GM21529 (cell line): ENCODE data around the gene RNF186.
"Not testable (repeated sequence)": the region's sequence is repeated elsewhere in the genome, so short reads cannot be mapped to it uniquely, and the experiment has no call there.

ENCODE experiments used
- ATAC-seq: cut with Tn5 transposase; IDR thresholded peaks from one replicate; pipeline ENCODE4 v1.9.1; 2021; ENCODE audit not compliant: unreplicated experiment

RNF186 gene

GRCh38 chr1:19797827-19798226 lies 17.3 kb downstream of the RNF186 start:
- ATAC-seq = no peak

DNA sequence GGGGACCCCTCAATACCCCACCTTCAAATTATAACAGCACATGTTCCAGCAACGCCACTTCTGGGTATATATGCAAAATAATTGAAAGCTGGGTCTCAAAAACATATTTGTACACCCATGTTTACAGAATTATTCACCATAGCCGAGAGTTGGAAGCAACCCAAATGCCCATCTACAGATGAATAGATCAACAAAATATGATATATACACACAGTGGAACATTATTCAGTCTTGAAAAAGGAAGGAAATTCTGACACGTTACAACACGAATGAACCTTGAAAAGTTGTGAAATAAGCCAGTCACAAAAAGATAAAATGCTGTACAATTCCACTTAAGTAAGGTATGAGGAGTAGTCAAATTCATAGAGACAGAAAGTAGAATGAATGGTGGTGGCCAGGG lies 20.5 kb downstream of the RNF186 start:
- ATAC-seq = no peak

DNA sequence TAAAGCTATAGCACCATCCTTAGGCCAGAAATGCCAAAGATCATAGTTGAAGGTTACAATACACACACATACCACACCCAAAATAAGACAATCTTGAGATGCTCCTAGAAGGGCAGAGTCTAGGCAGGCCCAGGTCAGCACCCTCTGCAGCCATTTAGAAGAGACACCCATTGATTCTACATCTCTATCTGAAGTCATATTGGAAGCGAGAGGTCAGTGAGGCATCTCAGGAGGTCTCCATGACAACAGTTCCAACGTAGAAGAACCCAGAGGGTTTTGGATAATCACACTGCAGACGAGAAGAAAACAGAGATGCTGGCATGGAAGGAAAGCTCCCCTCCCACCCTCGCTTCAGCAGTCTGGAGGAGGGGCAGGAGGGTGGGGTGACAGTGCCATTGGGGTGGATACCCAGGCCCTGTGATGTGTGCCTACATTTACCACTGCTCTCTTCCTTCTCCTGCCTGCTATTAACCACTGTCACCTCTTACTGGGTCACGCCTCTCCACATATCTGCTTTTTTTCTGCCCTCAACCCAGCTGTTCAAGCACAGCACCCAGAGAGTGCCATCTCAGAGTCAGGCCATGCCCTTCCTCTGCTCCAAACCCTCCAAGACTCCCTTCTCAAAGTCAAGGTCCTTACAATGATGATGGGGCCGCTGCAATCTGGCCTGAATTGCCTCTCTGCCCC lies 21.6 kb downstream of the RNF186 start:
- ATAC-seq = no peak

DNA sequence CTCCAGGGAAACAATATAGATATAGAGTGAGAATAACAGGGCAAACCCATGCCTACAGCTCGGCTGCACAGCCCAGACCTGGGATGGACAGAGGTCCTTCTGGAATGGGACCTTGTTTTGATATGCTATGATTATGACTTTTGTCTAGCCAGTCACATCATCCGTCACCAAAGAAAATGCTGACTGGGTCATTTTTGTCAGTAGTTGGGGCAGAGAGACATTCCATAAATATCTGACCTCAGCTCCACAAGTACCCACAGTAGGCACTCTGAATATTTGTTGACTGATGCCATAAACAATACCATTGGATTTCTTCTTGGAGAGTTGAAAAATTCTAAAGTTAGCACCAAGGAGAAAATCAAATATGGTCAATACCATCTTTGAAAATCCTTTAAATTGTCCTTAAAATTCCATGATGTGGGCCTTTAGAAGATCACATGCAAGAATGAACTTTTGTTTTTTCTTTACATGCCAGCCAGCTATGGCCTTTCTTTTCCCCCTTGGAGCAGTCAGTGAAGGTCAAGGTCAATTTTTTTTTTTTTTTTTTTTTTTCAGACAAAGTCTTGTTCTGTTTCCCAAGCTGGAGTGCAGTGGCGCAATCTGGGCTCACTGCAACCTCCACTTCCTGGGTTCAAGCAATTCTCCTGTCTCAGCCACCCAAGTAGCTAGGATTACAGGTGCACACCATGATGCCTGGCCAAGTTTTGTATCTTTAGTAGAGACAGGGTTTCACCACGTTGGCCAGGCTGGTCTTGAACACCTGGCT lies 22.7 kb downstream of the RNF186 start:
- ATAC-seq = no peak

- not testable (repeated sequence) for ATAC-seq
These were observed 24.8 kb downstream of the RNF186 start for GRCh38 chr1:19790061-19790975.

DNA sequence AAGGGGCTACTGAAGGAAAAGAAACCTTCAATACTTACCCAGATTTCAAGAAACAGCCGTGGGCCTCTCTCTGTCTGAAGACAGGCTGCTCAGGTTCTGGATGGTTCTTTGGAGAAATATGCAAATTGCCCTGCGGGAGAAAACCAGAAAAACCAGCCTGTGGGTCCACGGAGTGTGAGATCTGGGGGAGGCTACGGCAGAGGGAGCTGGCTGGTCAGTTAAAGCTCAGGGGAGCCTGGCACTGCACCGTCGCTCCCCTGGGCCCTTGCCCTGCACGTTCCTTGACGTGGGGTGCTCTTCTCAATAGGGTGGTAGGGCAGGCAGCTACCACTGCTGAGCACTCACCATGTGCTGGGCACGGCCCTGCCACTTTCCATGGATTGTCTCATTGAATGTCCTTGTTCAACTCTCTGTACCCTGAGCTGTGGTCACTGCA lies 28.1 kb downstream of the RNF186 start:
- ATAC-seq = no peak

DNA sequence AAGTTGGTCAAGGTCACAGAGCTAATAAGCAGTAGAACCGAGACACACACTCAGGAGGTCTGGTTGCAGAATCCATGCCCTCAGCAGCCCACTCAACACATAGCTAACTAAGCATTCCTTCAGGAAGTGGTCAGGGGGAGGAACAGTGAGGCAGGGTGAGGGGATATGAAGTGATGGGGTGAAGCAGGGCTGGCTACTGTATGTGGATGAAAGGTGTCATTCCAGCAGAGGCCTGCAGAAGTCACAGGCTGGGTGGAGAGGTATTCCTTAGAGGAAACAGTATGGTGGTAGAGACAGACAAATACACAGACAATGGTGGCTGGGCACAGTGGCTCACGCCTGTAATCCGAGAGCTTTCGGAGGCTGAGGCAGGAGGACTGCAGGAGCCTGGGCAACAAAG lies 29.4 kb downstream of the RNF186 start:
- no peak for ATAC-seq

- ATAC-seq = no peak
These were observed 34.7 kb downstream of the RNF186 start for GRCh38 chr1:19780267-19780877.

- ATAC-seq = no peak
These were observed 38.1 kb downstream of the RNF186 start for GRCh38 chr1:19776933-19777332.

GRCh38 chr1:19776287-19776686 lies 38.8 kb downstream of the RNF186 start:
- ATAC-seq = no peak

- no peak for ATAC-seq
These were observed 39.3 kb downstream of the RNF186 start for GRCh38 chr1:19775831-19776230.

GRCh38 chr1:19775317-19775716 lies 39.8 kb downstream of the RNF186 start:
- ATAC-seq = no peak

DNA sequence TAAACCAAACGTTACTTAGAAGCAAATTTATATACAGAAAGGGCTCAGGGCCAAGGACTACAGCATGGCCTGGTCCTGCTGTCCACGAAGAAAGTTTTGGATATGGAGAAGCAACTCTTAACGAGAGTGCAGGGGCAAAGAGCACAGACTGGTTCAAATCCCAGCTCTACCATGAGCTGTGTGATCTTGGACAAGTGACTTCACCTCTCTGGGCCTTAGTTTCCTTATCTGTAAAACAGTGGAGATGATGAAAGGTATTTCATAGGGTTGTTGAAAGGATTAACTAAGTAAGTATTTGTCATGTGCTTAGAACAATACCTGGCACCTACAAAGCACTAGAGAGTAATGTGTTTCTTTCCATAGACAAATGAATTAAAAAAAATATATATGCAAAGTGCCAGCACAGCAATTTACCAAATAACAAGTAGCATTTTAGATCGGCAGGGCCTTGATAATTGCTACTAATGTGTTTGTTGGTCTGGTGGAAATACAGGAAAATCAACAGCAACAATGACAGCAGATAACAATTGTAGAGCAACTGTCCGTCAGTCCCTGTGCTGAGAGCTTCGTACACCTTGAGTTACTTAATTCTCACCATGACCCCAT lies 40.8 kb downstream of the RNF186 start:
- ATAC-seq = no peak

GRCh38 chr1:19773485-19773884 lies 41.6 kb downstream of the RNF186 start:
- ATAC-seq = no peak

- no peak for ATAC-seq
These were observed 43.0 kb downstream of the RNF186 start for GRCh38 chr1:19772053-19772452.

DNA sequence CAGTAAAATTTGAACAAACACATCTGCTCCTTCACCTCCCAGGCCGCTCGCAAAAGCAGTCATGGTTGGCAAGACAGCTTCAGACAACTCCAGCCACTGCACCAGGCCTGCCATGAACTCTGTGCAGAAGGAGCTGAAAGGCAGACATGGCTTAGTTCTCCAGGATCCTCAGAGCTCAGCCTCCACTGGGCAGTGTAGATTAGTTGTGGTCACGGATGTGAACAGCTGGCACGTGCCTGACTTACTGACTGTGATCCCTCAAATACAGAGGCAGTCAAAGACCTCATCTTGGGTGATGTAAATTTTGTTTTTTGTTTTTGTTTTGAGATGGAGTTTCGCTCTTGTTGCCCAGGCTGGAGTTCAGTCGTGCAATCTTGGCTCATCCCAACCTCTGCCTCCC lies 43.7 kb downstream of the RNF186 start:
- ATAC-seq = no peak

GRCh38 chr1:19770436-19771190 lies 44.5 kb downstream of the RNF186 start:
- ATAC-seq = no peak

GRCh38 chr1:19769211-19769932 lies 45.7 kb downstream of the RNF186 start:
- ATAC-seq = no peak
